ENCODE measurements around the gene LEMD2.

DNA sequence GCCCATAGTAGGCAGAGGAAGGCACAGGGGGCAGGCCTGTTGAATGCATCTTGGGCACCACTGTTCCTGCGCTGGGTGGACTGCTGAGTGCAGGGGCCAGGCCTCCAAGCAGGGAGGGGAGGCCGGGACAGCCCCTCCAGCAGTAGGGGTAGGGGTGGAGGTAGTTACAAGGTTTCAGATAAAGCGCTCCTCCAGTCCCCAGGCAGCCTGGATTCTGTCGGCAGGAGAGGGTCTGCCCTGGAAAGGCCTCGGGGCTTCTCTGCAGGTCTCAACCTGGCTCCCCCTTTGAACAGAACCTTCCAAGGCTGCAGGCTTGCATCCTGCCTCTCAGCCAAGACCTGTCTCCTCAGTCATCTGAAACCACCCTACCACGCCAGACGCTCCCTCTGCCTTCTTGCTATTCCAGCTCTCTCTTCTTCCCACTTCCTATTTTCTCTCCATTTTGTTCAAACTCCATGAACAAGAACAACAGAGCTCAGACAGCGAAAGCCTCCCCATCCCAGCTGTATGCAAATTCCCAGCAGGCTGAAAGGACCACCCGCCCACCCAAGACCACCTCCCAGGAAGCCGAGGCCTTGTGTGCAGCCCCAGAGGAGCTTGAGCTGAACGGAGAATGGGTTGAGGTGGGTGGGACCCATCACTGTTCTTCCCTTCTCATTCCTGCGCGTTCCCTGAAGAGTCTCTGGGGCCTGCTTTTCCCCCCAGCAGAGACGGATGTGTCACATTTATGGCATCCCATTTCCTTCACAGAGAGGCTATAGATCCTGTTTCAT is 13.4 kb upstream of the LEMD2 start:
- TF ChIP-seq FOXP2 (optimal IDR thresholded peaks at IDR 0.05; ENCODE audit: control extremely low read depth, extremely low read length, insufficient read depth) (no peak), EZH2 (IDR thresholded peaks at IDR 0.05) (no peak)

Measured in SK-N-MC (cell line).